Raji (cell line): ENCODE data around the gene NCOA7.

Experiments
- POLR2A ChIP-seq: IDR thresholded peaks from 2 replicates; pipeline ENCODE4 v1.6.1; 2011; ENCODE audit warnings: low read depth, low read length, control low read depth; ENCODE audit not compliant: insufficient read depth

NCOA7 gene

GRCh38 chr6:125943528-125944433 is 153.0 kb downstream of the NCOA7 start:
- TF ChIP-seq POLR2A: no peak

DNA sequence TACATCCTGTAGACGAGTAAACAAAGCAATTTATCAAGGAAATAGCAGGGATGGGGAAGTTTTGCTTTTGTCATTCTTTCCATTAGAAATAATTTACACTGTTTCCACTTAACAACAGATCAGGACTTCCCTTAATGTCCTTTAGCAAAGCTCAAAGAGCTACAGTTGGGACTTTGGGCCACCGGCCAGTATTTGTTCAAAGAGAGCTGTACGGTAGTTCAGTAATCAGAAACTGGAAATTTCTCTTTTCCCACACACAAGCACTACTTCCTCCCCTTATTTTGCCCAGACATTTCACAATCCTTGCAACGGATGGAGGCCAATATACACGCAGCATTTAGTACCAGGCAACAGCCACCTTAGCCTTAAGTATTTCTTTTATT is 153.7 kb downstream of the NCOA7 start:
- TF ChIP-seq POLR2A: no peak

DNA sequence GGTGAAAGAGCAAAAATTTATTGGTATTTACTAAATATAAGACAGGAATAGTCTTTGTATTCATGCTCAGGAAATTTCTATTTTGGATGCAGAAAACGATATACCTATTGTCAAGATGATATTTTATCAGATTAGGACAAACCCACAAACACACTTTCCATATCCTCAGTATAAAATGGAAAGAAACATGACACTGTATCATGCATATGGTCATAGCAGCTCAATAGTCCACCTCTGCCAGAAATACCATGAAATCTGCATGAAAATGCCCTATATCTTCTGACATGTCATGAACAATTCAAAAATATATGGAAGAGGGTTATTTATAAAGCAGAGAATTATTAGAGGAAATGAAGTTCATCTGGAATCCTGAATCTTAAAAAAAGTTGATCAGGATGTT is 154.1 kb downstream of the NCOA7 start:
- TF ChIP-seq POLR2A: no peak

GRCh38 chr6:125945378-125946141 is 154.8 kb downstream of the NCOA7 start:
- TF ChIP-seq POLR2A: no peak

DNA sequence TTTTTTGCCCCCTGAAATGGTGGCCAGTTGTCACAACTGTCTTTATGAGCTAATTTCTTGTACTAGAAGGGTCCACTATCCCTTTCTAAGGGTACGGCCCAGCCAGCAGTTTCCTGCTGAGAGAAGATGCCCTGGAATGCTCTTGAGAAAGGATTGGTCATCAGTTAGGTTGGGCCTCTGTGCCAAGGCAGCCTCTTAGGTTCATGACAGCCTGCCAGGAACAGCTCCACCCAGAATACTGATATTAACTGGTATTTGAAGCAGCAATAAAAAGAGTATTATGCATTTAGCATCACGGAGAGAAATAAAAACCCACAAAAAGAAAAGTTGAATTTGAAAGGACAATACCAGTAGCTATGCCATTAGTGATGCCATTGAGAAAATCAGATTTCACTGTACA is 156.9 kb downstream of the NCOA7 start:
- no peak for TF ChIP-seq POLR2A

GRCh38 chr6:125948455-125948854 is 157.7 kb downstream of the NCOA7 start:
- no peak for TF ChIP-seq POLR2A

- no peak for TF ChIP-seq POLR2A
Measured at GRCh38 chr6:125949069-125949468, 158.3 kb downstream of the NCOA7 start.

DNA sequence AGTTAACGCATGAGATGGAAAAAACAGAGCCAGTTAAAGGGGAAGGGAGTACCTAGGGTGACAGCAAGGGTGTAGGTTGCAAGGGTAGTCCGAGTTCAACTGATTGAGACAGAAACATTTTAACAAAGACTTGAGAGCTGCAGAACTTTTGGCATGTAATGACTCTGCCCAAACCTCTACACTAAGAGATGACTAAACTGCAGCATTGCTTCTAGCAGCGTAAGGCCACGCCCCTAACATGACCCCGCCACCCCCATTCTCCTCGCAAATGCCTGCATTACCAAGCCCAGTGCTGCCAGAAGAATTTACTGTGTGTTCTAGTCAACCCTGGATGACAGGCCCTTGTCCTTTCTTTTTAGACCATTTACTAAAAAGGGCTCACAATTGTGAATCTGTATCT is 159.5 kb downstream of the NCOA7 start:
- TF ChIP-seq POLR2A: no peak

DNA sequence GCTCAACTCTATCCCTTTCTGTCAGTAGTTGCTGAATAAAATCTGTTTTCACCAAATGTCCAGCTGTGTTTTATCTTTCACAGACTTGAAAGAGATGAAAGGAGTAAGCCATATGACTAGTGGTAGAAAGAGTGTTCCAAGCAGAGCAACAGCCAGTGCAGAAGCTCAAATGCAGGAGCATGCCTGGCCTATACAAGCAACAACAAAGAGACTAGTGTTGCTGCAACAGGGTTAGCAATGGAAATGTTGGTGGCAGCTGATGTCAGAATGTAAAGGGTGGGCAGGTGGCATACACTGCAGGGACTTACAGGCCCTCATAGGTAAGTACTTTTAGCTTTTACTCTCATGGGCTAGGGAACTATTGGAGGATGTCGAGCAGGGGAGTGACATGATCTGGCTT is 160.6 kb downstream of the NCOA7 start:
- TF ChIP-seq POLR2A: no peak

DNA sequence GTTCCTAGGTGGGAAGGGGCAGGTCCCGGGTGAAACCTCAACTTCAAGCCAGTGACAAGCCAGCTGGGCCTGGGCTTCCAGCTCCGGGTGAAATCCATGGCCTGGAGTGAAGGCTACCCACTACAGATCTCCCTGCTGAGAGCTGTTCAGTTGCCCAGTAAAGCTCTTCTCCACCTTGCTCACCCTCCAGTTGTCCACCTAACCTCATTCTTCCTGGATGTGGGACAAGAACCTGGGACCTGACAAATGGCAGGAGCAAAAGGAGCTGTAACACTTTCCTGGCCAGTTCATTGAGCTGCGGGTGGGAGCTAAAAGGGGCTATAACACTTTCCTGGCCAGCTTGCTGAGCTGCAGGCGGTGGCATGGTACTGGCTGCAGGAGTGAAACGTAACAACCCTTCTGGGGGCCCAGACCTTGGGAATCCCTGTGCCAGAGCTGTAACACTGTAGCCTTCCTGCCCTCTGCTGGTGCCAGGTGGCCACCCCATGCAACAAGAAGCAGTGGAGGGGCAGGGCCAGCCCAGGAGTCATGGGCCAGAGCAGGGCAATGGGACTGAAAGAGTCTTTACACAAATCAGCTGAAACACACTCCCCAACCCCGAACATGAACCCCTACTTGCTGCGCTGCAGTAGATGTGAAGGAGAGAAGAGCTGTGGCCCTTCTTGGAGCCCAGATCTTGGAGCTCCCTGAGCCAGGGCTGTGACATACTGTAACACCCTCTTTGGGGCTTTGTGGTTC is 162.2 kb downstream of the NCOA7 start:
- TF ChIP-seq POLR2A: no peak

GRCh38 chr6:125953502-125953875 is 162.7 kb downstream of the NCOA7 start:
- TF ChIP-seq POLR2A: no peak

DNA sequence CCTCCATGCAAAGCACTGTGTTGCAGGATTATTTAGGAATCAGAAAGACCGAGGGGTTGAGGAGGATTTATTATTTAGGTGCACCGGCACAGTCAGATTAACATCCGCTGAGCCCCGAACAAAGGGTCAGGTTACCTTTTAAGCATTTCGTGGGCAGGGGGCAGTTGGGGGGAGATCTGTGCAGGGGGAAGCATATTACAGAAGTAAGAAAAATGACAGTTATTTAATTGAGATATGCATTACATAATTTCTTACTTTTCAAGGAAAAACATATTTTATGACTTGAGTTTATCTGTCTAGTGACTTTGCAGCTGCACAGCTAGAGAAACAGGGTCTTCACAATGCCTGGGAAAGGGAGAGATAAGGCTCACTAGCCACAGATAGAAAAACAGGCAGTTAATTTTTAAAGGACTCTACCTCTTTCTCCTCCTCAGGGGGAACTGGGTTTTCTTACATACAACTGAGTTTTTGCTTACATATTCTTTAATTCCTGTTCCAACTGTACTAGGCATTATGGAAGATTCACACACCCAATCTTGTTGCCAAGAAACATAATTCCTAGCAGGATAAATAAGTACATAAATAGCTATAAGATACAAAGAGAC is 164.1 kb downstream of the NCOA7 start:
- TF ChIP-seq POLR2A: no peak

- no peak for TF ChIP-seq POLR2A
Measured at GRCh38 chr6:125955973-125956372, 165.2 kb downstream of the NCOA7 start.

DNA sequence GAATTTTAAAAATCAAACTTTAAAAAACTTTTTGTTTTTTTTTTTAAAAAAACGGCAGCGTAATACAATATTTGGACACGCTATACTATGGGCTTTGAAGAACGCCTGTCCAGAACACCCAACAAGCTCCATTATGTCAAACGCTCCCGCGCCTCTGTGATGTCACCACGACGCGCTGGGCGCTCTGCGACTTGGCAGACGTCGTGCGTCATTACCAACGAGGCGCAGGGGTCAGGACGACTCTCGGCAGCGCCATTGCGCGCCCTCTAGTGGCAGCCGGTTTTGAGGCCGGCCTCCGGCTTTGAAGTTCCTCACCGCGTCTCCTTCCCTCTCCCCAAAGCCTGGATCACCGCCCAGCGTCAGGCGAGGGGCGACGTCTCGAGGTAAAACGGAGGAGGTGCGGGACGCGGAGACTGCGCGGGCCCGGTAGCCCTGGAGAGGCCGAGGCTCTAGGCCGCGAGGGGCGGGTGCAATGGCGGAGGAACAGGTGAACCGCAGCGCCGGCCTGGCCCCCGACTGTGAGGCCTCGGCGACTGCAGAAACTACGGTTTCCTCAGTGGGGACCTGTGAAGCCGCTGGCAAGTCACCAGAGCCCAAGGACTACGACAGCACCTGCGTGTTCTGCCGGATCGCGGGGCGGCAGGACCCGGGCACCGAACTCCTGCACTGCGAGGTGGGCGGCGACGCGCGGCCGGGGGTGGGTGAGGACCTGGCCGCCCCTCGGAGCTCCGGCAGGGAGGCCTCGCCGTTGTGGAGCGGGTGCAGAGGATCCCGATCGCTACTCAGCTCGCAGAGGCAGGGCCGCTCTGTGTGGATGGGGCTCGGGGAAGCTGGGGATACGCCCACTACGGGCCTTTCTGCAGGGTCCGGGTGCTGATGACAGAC is 166.0 kb downstream of the NCOA7 start, which contains the start of gene HINT3:
HINT3 (plus strand) TSS at position 265 of the 885 bp plus-strand sequence; CDS start at position 473, 208 bp downstream.
- peak; percentile 93 for TF ChIP-seq POLR2A

DNA sequence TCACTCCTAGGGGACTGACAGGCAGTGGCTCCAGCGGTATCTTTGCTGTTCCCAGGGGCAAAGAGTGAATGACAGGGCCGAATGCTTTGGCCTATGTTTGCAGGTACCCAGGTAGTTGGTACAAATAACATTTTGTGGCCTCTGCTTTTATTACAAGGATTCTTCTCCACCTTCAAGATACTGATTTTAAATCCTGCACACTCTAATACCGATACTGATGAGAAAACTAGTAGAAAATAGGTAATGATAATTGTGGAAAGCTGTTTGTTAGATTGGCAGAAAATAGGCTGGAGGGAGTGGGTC is 166.6 kb downstream of the NCOA7 start:
- TF ChIP-seq POLR2A: no peak

DNA sequence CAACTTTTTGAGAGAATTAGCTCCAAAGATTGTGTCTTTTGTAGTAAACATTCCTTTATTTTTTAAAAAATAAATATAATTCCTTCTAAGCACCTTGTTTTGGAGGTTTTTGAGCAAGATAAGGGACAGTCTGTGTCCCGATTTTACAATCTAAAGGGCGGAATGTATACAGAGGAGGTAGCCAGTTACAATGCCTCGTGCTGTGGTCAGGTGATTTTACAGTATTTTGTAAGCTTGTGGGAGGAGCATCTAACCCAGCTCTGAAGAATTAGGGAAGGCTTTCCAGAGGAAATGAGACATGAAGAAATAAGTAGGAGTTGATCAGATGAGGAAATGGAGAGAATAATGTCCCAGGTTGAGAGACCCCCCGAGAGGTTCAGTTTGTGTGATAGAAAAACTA is 167.1 kb downstream of the NCOA7 start:
- no peak for TF ChIP-seq POLR2A
